Neural cell (in vitro differentiated cells): ENCODE data around the gene VASH1. TPM values are rescaled to one million over a fixed set of nuclear protein-coding genes. Genes with fewer than 3 reads are reported as not detected.

ENCODE experiments used
- H2AFZ ChIP-seq: fragments of 200-600, 300-800 bp; sonication (generic), shearing (Covaris generic); 2 replicates; pipeline ENCODE4 v1.6.0; 2014; ENCODE audit warnings: low read depth, mild to moderate bottlenecking, antibody characterized with exemption, low read length, moderate library complexity
- H3F3A ChIP-seq: fragments of 200-600 bp; shearing (Covaris generic); 2 replicates; pipeline ENCODE4 v1.6.1; 2016; ENCODE audit warnings: mild to moderate bottlenecking, moderate library complexity, mixed read lengths, antibody characterized with exemption, low read length; ENCODE audit not compliant: insufficient read depth, poor library complexity, severe bottlenecking
- H3K27ac ChIP-seq: fragments of 200-600, 300-800 bp; sonication (generic), shearing (Covaris generic); 2 replicates; pipeline ENCODE4 v1.5.1; 2014; ENCODE audit warnings: mild to moderate bottlenecking, low read length, moderate library complexity
- H3K27me3 ChIP-seq: fragments of 300-800, 200-600 bp; sonication (generic), shearing (Covaris generic); 2 replicates; pipeline ENCODE4 v1.6.0; 2014; ENCODE audit warnings: mild to moderate bottlenecking, low read depth, low read length, moderate library complexity; ENCODE audit not compliant: insufficient read depth
- H3K36me3 ChIP-seq: fragments of 300-800, 200-600 bp; sonication (generic), shearing (Covaris generic); 2 replicates; pipeline ENCODE4 v1.5.1; 2014; ENCODE audit warnings: mild to moderate bottlenecking, antibody characterized with exemption, low read length, moderate library complexity; ENCODE audit not compliant: insufficient read depth
- H3K4me2 ChIP-seq: fragments of 300-800, 200-600 bp; sonication (generic), shearing (Covaris generic); 2 replicates; pipeline ENCODE4 v1.6.0; 2014; ENCODE audit warnings: mild to moderate bottlenecking, low read length
- H3K4me3 ChIP-seq: fragments of 300-800, 200-600 bp; sonication (generic), shearing (Covaris generic); 2 replicates; pipeline ENCODE4 v1.5.1; 2014; ENCODE audit warnings: mild to moderate bottlenecking, low read length, moderate library complexity
- H3K79me2 ChIP-seq: fragments of 200-600 bp; shearing (Covaris generic); replicated peaks from 2 replicates; pipeline ENCODE4 v1.6.0; 2014; ENCODE audit warnings: mild to moderate bottlenecking, low read length, moderate library complexity; ENCODE audit not compliant: insufficient read depth
- H3K9ac ChIP-seq: fragments of 300-800, 200-600 bp; sonication (generic), shearing (Covaris generic); 2 replicates; pipeline ENCODE4 v1.6.1; 2016; ENCODE audit warnings: mild to moderate bottlenecking, low read length, mixed read lengths
- H3K9me2 ChIP-seq: fragments of 200-600 bp; shearing (Covaris generic); 2 replicates; pipeline ENCODE4 v1.6.1; 2016; ENCODE audit warnings: mild to moderate bottlenecking, low read length, mixed read lengths; ENCODE audit not compliant: insufficient read depth
- H3K9me3 ChIP-seq: fragments of 200-600, 300-800 bp; sonication (generic), shearing (Covaris generic); 2 replicates; pipeline ENCODE4 v1.6.1; 2016; ENCODE audit warnings: mild to moderate bottlenecking, mixed run types, low read length, moderate library complexity, mixed read lengths
- H4K20me1 ChIP-seq: fragments of 200-600 bp; shearing (Covaris generic); 2 replicates; pipeline ENCODE4 v1.6.1; 2016; ENCODE audit warnings: mild to moderate bottlenecking, mixed run types; ENCODE audit not compliant: insufficient read depth
- CTCF ChIP-seq: fragments of 450-650 bp; IDR thresholded peaks from 2 replicates; pipeline ENCODE4 v1.5.1; 2014; ENCODE audit warnings: antibody characterized with exemption, mild to moderate bottlenecking, moderate library complexity; ENCODE audit not compliant: poor library complexity, severe bottlenecking
- EP300 ChIP-seq: fragments of 450-650 bp; conservative IDR thresholded peaks from 2 replicates; pipeline ENCODE4 v1.6.1; 2014; ENCODE audit warnings: antibody characterized with exemption, mild to moderate bottlenecking, moderate library complexity; ENCODE audit not compliant: poor library complexity, severe bottlenecking
- EZH2 ChIP-seq: fragments of 200-600, 300-800 bp; shearing (Covaris generic), sonication (generic); IDR thresholded peaks from 2 replicates; pipeline ENCODE4 v1.6.1; 2014; ENCODE audit warnings: antibody characterized with exemption, low read length, borderline replicate concordance, mild to moderate bottlenecking; ENCODE audit not compliant: insufficient read depth, poor library complexity, severe bottlenecking
- MXI1 ChIP-seq: fragments of 450-650 bp; conservative IDR thresholded peaks from 2 replicates; pipeline ENCODE4 v1.6.1; 2014; ENCODE audit warnings: antibody characterized with exemption, mild to moderate bottlenecking; ENCODE audit not compliant: poor library complexity, severe bottlenecking
- POLR2AphosphoS5 ChIP-seq: IDR thresholded peaks from 2 replicates; pipeline ENCODE4 v1.6.1; 2012
- RAD21 ChIP-seq: fragments of 450-650 bp; conservative IDR thresholded peaks from 2 replicates; pipeline ENCODE4 v1.6.1; 2014; ENCODE audit warnings: antibody characterized with exemption, mild to moderate bottlenecking, moderate library complexity
- REST ChIP-seq: IDR thresholded peaks from 2 replicates; pipeline ENCODE4 v1.6.1; 2012; ENCODE audit warnings: borderline replicate concordance
- SMC3 ChIP-seq: fragments of 450-650 bp; conservative IDR thresholded peaks from 2 replicates; pipeline ENCODE4 v1.6.1; 2014; ENCODE audit warnings: antibody characterized with exemption, mild to moderate bottlenecking, moderate library complexity; ENCODE audit not compliant: poor library complexity
- TAF1 ChIP-seq: IDR thresholded peaks from 2 replicates; pipeline ENCODE4 v1.6.1; 2012; ENCODE audit warnings: low read depth
- polyA plus RNA-seq: library from polyadenylated mRNA; depleted of rRNA; stranded (reverse); fragments of >200 nt; gene quantifications from 2 replicates; pipeline ENCODE4 v1.2.3, GENCODE V29; 2014

Gene VASH1
- polyA plus RNA-seq, 1 donor from 2014 or later, result 26.8 TPM

- TF ChIP-seq RAD21 (no peak), POLR2AphosphoS5 (peak; percentile 9)
- Histone ChIP-seq H4K20me1 (no peaks in the 10 kb centered on the region), H3K9ac (no peak overlapping the region), H3K36me3 (peaks cover 12% of the 10 kb centered on the region), H3K4me2 (no peak overlapping the region), H3K4me3 (no peak overlapping the region), H3K9me3 (no peaks in the 10 kb centered on the region), H3K79me2 (no peaks in the 10 kb centered on the region), H3K27me3 (no peaks in the 10 kb centered on the region), H3F3A (no peaks in the 10 kb centered on the region), H3K9me2 (no peaks in the 10 kb centered on the region), H3K27ac (no peak overlapping the region), H2AFZ (no peak overlapping the region)
Measured at GRCh38 chr14:76779221-76780057, 18.2 kb downstream of the VASH1 start.

- H3K27me3 ChIP-seq, result no peaks in the 10 kb centered on the region
- H3K9me3 ChIP-seq, result no peaks in the 10 kb centered on the region
- TF ChIP-seq EZH2, result no peak
- H3K9me2 ChIP-seq, result no peaks in the 10 kb centered on the region
- no peaks in the 10 kb centered on the region for H3K79me2 ChIP-seq
- no peak overlapping the region for H3K4me3 ChIP-seq
- H3K4me2 ChIP-seq, result no peak overlapping the region
- H4K20me1 ChIP-seq, result no peaks in the 10 kb centered on the region
- H3K9ac ChIP-seq, result no peak overlapping the region
- H3K27ac ChIP-seq, result no peak overlapping the region
- H3K36me3 ChIP-seq, result peaks cover 6% of the 10 kb centered on the region
- H3F3A ChIP-seq, result no peaks in the 10 kb centered on the region
- no peak overlapping the region for H2AFZ ChIP-seq
Measured at GRCh38 chr14:76780058-76780345, 18.7 kb downstream of the VASH1 start.

GRCh38 chr14:76780360-76780759 is 19.1 kb downstream of the VASH1 start:
- H3F3A ChIP-seq, result no peaks in the 10 kb centered on the region
- no peak overlapping the region for H3K4me3 ChIP-seq
- H3K9me2 ChIP-seq, result no peaks in the 10 kb centered on the region
- no peak overlapping the region for H2AFZ ChIP-seq
- H4K20me1 ChIP-seq, result no peaks in the 10 kb centered on the region
- peaks cover 5% of the 10 kb centered on the region for H3K36me3 ChIP-seq
- H3K9ac ChIP-seq, result no peak overlapping the region
- TF ChIP-seq SMC3 (no peak), MXI1 (no peak), TAF1 (no peak), EZH2 (no peak), RAD21 (no peak), EP300 (no peak), CTCF (no peak), REST (no peak), POLR2AphosphoS5 (no peak)
- no peaks in the 10 kb centered on the region for H3K9me3 ChIP-seq
- no peak overlapping the region for H3K27ac ChIP-seq
- no peak overlapping the region for H3K4me2 ChIP-seq
- H3K27me3 ChIP-seq, result no peaks in the 10 kb centered on the region
- no peaks in the 10 kb centered on the region for H3K79me2 ChIP-seq
